22Rv1 (cell line): ENCODE results near the gene ATP2C2.

Experiments
- H3K27ac ChIP-seq: fragments of 450-650 bp; 2 replicates; pipeline ENCODE4 v1.5.1; 2017
- CTCF ChIP-seq: fragments of 450-650 bp; IDR thresholded peaks from 2 replicates; pipeline ENCODE4 v1.5.1; 2017; ENCODE audit warnings: mild to moderate bottlenecking
- ZFX ChIP-seq: fragments of 450-650 bp; IDR thresholded peaks from 2 replicates; pipeline ENCODE4 v1.6.1; 2017; ENCODE audit warnings: antibody characterized with exemption, borderline replicate concordance

The ATP2C2 gene

DNA sequence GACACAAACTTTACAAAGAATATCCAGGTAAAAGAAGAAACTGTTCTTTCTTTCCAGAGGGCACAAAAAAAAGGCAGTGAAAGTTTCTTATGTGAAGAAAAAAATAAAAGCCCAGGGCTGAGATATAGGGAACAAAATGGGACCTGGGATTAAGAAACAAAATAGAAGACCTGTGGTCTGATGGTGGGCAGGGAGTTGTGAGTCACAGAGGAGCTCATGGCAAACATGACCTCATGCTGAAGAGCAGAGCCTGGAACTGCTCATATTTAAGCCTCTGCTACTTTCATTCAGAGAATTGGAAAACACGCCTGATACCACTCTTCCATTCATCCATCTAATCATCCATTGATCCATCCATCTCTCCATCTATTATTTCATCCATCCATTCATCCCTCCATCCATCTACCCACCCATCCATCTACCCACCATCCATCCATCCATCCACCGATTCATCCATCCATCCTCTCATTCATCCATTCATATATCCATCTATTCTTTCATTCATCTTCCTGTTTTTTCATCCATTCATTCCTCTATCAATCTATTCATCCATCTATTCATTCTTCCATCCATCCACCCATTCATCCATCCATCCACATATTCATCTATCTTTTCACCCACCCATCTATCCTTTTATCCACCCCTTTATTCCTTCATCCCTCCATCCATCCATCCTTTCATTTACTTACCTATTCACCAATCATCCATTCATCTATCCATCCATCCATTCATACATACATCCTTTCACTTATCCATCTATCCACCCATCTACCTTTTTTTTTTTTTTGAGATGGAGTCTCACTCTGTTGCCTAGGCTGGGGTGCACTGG, 43.7 kb upstream of the ATP2C2 start:
- no peak for TF ChIP-seq CTCF
- no peak for TF ChIP-seq ZFX
- no peak overlapping the region for H3K27ac ChIP-seq

DNA sequence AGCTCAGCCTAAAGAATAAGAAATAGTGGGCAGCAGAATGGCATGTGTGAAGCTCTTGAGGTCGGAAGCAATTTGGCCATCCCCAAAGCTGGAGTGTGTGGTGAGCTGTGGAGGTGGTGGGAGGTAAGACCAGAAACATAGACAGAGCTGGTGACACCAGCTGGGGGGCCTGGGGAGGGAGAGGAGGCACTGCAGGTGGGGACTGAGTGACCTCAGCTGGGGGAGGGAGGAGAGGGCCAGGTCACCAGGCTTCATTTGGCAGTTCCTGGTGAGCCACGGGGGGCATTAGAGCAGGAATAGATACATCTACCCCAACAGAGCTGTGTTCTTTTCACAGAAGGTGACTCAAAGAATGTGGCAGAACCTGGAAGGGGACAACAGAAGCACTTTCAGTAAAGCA, 41.8 kb upstream of the ATP2C2 start:
- no peak overlapping the region for H3K27ac ChIP-seq
- TF ChIP-seq ZFX, result no peak
- TF ChIP-seq CTCF, result no peak

DNA sequence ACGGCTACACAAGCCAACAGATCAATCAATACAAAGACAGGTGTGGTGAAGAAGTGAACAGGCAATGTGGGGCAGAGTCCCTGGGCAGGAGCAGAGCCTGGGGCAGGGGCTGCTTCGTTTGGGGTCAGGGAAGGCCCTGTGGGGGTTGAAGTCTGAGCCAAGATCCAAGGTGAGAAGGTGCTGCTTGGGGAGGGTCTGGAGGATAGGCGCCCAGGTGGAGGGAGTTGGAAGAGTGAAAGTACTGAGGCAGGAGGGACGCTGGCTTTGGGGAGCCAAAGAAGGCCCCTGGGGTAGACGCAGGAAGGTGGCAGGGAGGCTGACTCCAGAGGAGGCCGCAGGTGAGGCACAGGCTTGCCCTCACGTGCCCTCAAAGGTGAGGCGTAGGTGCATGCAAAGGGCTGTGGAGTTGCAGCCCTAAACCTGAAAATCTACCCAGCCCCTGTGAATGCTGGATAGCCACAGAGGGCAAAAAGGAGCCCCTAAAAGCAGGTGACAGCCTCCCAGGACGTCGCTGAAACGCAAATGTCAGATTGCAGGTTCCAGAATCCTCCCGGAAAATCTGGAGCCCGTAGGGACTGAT, 40.3 kb upstream of the ATP2C2 start:
- TF ChIP-seq CTCF (no peak), ZFX (no peak)
- H3K27ac ChIP-seq, result no peak overlapping the region

GRCh38 chr16:84329016-84329415, 39.3 kb upstream of the ATP2C2 start:
- no peak overlapping the region for H3K27ac ChIP-seq
- TF ChIP-seq CTCF, result no peak

- TF ChIP-seq CTCF (no peak), ZFX (no peak)
- H3K27ac ChIP-seq, result no peak overlapping the region
Observed at GRCh38 chr16:84329843-84330684, 38.3 kb upstream of the ATP2C2 start.

GRCh38 chr16:84330685-84331050, 37.7 kb upstream of the ATP2C2 start:
- TF ChIP-seq ZFX (no peak), CTCF (no peak)
- H3K27ac ChIP-seq, result no peak overlapping the region
